ENCODE measurements around the gene OPA3.

DNA sequence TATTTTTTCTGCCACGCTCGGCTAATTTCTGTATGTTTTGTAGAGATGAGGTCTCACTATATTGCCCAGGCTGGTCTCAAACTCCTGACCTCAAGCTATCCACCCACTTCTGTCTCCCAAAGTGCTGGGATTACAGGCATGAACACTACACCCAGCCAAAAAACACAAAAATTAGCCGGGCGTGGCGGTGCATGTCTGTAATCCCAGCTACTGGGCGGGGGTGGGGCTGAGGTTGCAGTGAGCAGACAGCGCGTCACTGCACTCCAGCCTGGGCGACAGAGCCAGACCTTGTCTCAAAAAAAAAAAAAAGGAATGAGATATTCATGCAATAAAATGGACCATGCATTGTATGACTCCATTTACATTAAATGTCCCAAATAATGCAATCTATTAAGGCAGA, 45.1 kb downstream of the OPA3 start:
- TF ChIP-seq, protein P1, sequence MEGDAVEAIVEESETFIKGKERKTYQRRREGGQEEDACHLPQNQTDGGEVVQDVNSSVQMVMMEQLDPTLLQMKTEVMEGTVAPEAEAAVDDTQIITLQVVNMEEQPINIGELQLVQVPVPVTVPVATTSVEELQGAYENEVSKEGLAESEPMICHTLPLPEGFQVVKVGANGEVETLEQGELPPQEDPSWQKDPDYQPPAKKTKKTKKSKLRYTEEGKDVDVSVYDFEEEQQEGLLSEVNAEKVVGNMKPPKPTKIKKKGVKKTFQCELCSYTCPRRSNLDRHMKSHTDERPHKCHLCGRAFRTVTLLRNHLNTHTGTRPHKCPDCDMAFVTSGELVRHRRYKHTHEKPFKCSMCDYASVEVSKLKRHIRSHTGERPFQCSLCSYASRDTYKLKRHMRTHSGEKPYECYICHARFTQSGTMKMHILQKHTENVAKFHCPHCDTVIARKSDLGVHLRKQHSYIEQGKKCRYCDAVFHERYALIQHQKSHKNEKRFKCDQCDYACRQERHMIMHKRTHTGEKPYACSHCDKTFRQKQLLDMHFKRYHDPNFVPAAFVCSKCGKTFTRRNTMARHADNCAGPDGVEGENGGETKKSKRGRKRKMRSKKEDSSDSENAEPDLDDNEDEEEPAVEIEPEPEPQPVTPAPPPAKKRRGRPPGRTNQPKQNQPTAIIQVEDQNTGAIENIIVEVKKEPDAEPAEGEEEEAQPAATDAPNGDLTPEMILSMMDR (IDR thresholded peaks at IDR 0.05) = no peak
- no peak for TF ChIP-seq EZH2phosphoT487 (IDR thresholded peaks at IDR 0.05)
